Loucy (cell line): Measurements from ENCODE around the gene GABRB2.

Experiments
- H2AFZ ChIP-seq: fragments of 200-600 bp; sonication (generic); 2 replicates; pipeline ENCODE4 v1.6.0; 2016; ENCODE audit warnings: antibody characterized with exemption, mild to moderate bottlenecking, low read length, moderate library complexity
- H3F3A ChIP-seq: fragments of 200-600 bp; 2 replicates; pipeline ENCODE4 v1.6.0; 2016; ENCODE audit warnings: antibody characterized with exemption, low read depth, mild to moderate bottlenecking
- H3K27me3 ChIP-seq: fragments of 200-600 bp; sonication (generic); 2 replicates; pipeline ENCODE4 v1.6.1; 2014; ENCODE audit warnings: low read length, mild to moderate bottlenecking; ENCODE audit not compliant: insufficient read depth, poor library complexity, severe bottlenecking
- H3K36me3 ChIP-seq: fragments of 200-600 bp; sonication (generic); 2 replicates; pipeline ENCODE4 v1.6.1; 2016; ENCODE audit warnings: low read length; ENCODE audit not compliant: insufficient read depth
- H3K4me1 ChIP-seq: fragments of 200-600 bp; sonication (generic); 2 replicates; pipeline ENCODE4 v1.5.1; 2014; ENCODE audit warnings: low read length, mild to moderate bottlenecking; ENCODE audit not compliant: insufficient read depth, poor library complexity, severe bottlenecking
- H3K4me2 ChIP-seq: fragments of 200-600 bp; sonication (generic); 2 replicates; pipeline ENCODE4 v1.6.0; 2014; ENCODE audit warnings: antibody characterized with exemption, low read length, low read depth, mild to moderate bottlenecking; ENCODE audit not compliant: poor library complexity, severe bottlenecking
- H3K4me3 ChIP-seq: fragments of 200-600 bp; sonication (generic); 2 replicates; pipeline ENCODE4 v1.5.1; 2014; ENCODE audit warnings: low read length, mild to moderate bottlenecking, mixed read lengths; ENCODE audit not compliant: poor library complexity, severe bottlenecking
- H3K79me2 ChIP-seq: fragments of 200-600 bp; sonication (generic); 2 replicates; pipeline ENCODE4 v1.6.1; 2014; ENCODE audit warnings: low read length; ENCODE audit not compliant: insufficient read depth
- H3K9ac ChIP-seq: fragments of 200-600 bp; sonication (generic); 2 replicates; pipeline ENCODE4 v1.6.0; 2014; ENCODE audit warnings: mild to moderate bottlenecking, low read depth, low read length, moderate library complexity; ENCODE audit not compliant: poor library complexity, severe bottlenecking
- H3K9me2 ChIP-seq: fragments of 200-600 bp; sonication (generic); replicated peaks from 2 replicates; pipeline ENCODE4 v1.6.1; 2016; ENCODE audit warnings: low read depth, low read length, mixed read lengths
- H3K9me3 ChIP-seq: fragments of 200-600 bp; sonication (generic); 2 replicates; pipeline ENCODE4 v1.6.1; 2014; ENCODE audit warnings: mild to moderate bottlenecking, antibody characterized with exemption, low read length, low read depth; ENCODE audit not compliant: insufficient read depth
- H4K20me1 ChIP-seq: fragments of 200-600 bp; sonication (generic); 2 replicates; pipeline ENCODE4 v1.6.0; 2014; ENCODE audit warnings: antibody characterized with exemption, low read length, mild to moderate bottlenecking; ENCODE audit not compliant: insufficient read depth, poor library complexity, severe bottlenecking
- EZH2phosphoT487 ChIP-seq: fragments of 200-600 bp; IDR thresholded peaks from 2 replicates; pipeline ENCODE4 v1.6.1; 2018; ENCODE audit warnings: antibody characterized with exemption, mild to moderate bottlenecking, moderate library complexity, borderline replicate concordance
- TF ChIP-seq, protein P1 (sequence below): fragments of 200-600 bp; sonication (generic); conservative IDR thresholded peaks from 2 replicates; pipeline ENCODE4 v1.5.1; 2014; ENCODE audit warnings: mild to moderate bottlenecking, antibody characterized with exemption, low read length

The GABRB2 gene

DNA sequence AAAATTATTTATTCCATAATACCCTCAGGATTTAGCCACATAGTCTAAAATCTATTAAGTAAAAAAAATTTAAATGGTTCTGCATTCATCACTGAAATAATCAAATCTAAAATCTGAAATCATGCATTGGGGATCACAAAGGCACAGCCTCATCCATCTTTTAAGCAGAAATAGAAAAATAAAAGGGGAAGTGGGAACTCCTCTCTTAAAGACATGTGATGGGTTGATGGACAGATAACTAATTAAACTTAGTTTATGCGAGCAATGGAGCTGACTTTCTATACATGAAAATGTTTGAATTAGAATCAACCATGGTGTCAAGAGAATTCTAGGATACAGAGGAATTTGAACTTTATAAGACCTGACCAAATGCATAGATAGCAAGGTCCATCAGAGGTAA lies 170.5 kb downstream of the GABRB2 start:
- Histone ChIP-seq H2AFZ (no peak overlapping the region), H3K9me3 (no peaks in the 10 kb centered on the region), H3K4me2 (no peak overlapping the region), H4K20me1 (no peaks in the 10 kb centered on the region), H3K36me3 (no peaks in the 10 kb centered on the region), H3K79me2 (no peaks in the 10 kb centered on the region), H3K27me3 (no peaks in the 10 kb centered on the region), H3K9me2 (no peaks in the 10 kb centered on the region), H3K4me1 (no peaks in the 10 kb centered on the region), H3F3A (no peaks in the 10 kb centered on the region), H3K9ac (no peak overlapping the region), H3K4me3 (no peak overlapping the region)
- TF ChIP-seq EZH2phosphoT487, result no peak
- TF ChIP-seq, protein P1, sequence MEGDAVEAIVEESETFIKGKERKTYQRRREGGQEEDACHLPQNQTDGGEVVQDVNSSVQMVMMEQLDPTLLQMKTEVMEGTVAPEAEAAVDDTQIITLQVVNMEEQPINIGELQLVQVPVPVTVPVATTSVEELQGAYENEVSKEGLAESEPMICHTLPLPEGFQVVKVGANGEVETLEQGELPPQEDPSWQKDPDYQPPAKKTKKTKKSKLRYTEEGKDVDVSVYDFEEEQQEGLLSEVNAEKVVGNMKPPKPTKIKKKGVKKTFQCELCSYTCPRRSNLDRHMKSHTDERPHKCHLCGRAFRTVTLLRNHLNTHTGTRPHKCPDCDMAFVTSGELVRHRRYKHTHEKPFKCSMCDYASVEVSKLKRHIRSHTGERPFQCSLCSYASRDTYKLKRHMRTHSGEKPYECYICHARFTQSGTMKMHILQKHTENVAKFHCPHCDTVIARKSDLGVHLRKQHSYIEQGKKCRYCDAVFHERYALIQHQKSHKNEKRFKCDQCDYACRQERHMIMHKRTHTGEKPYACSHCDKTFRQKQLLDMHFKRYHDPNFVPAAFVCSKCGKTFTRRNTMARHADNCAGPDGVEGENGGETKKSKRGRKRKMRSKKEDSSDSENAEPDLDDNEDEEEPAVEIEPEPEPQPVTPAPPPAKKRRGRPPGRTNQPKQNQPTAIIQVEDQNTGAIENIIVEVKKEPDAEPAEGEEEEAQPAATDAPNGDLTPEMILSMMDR, result no peak

DNA sequence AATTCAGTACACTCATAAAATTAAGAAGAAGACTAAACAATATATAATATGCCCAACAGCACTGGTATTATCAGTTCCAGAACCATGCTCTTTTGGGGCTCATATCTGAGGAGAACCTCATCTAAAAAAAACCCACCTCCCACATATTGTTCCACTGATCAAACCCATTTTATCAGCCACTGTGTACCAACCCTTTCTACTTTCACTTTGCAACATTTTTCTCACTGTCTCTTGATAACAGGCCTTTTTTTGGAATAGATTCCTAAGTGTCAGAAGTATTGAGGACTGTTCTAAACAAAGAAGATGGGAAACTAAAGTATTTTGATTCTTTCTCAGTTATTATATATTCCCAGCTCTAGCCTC lies 173.2 kb downstream of the GABRB2 start:
- Histone ChIP-seq H2AFZ (no peak overlapping the region), H3K9ac (no peak overlapping the region), H3K9me3 (no peaks in the 10 kb centered on the region), H3K79me2 (no peaks in the 10 kb centered on the region), H3K4me3 (no peak overlapping the region), H3K4me2 (no peak overlapping the region), H3K4me1 (no peaks in the 10 kb centered on the region), H3F3A (no peaks in the 10 kb centered on the region), H3K36me3 (no peaks in the 10 kb centered on the region), H3K9me2 (no peaks in the 10 kb centered on the region), H3K27me3 (no peaks in the 10 kb centered on the region), H4K20me1 (no peaks in the 10 kb centered on the region)
- TF ChIP-seq, protein P1, result no peak
- no peak for TF ChIP-seq EZH2phosphoT487

DNA sequence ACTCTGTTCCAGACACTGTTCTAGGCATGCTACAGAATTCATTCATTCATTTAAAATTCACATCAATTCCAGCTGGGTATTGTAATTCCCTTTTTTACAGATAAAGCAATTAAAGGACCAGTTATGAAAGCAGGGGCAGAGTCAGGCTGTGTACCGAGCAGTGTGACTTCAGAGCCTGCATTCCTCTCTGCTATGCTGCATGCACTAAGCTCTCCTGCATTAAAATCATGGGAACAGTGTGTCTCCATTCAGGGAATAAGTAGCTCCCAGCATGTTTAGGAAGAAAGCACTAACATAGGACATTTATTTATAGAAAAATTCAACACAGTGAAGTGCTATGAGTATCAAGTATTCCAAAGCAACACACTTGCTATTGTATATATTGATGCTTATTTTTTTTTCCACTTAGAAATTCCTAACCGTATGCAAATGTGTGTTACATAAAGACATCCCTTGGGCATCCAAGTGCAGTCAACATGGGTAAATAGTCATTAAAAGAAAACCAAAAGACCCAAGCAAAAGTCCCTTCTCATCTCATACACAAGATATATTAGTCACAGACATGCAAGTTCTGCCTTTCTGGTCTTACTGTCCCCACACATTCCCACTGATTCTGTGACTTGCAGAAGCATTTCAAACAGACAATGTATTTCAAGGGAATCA lies 173.7 kb downstream of the GABRB2 start:
- no peaks in the 10 kb centered on the region for H3K9me2 ChIP-seq
- no peaks in the 10 kb centered on the region for H4K20me1 ChIP-seq
- H3K36me3 ChIP-seq, result no peaks in the 10 kb centered on the region
- no peak overlapping the region for H3K4me3 ChIP-seq
- H3K4me1 ChIP-seq, result no peaks in the 10 kb centered on the region
- no peak overlapping the region for H3K9ac ChIP-seq
- no peak overlapping the region for H2AFZ ChIP-seq
- H3F3A ChIP-seq, result no peaks in the 10 kb centered on the region
- no peaks in the 10 kb centered on the region for H3K79me2 ChIP-seq
- no peaks in the 10 kb centered on the region for H3K27me3 ChIP-seq
- no peaks in the 10 kb centered on the region for H3K9me3 ChIP-seq
- no peak for TF ChIP-seq EZH2phosphoT487
- TF ChIP-seq, protein P1, result no peak
- no peak overlapping the region for H3K4me2 ChIP-seq
